Osteocyte (in vitro differentiated cells): ENCODE measurements around the gene EXOC6. TPM values are rescaled to one million over a fixed set of nuclear protein-coding genes. Genes with fewer than 3 reads are reported as not detected.

Source experiments
- DNase-seq: peaks from one replicate; pipeline ENCODE4 v3.0.0; 2021; ENCODE audit warnings: mixed read lengths; ENCODE audit not compliant: unreplicated experiment; ENCODE audit errors: extremely low spot score
- H3K27ac Mint-ChIP-seq: one replicate; pipeline ENCODE4 v1.8.0; 2021; ENCODE audit warnings: mild to moderate bottlenecking, mixed read lengths; ENCODE audit not compliant: unreplicated experiment
- H3K27me3 Mint-ChIP-seq: one replicate; pipeline ENCODE4 v1.8.0; 2021; ENCODE audit warnings: mixed read lengths; ENCODE audit not compliant: unreplicated experiment
- H3K36me3 Mint-ChIP-seq: one replicate; pipeline ENCODE4 v1.8.0; 2021; ENCODE audit warnings: mixed read lengths; ENCODE audit not compliant: unreplicated experiment
- H3K4me1 Mint-ChIP-seq: one replicate; pipeline ENCODE4 v1.8.0; 2021; ENCODE audit warnings: mixed read lengths; ENCODE audit not compliant: unreplicated experiment
- H3K4me3 Mint-ChIP-seq: one replicate; pipeline ENCODE4 v1.8.0; 2021; ENCODE audit warnings: mild to moderate bottlenecking, moderate library complexity, mixed read lengths; ENCODE audit not compliant: unreplicated experiment
- H3K9me3 Mint-ChIP-seq: one replicate; pipeline ENCODE4 v1.8.0; 2021; ENCODE audit warnings: mixed read lengths; ENCODE audit not compliant: unreplicated experiment
- CTCF ChIP-seq: fragments of 200-600 bp; sonication (generic); IDR thresholded peaks from 2 replicates; pipeline ENCODE4 v1.5.0; 2021; ENCODE audit warnings: antibody characterized with exemption, mild to moderate bottlenecking, moderate library complexity
- total RNA-seq: library from RNA; stranded (reverse); gene quantifications from 2 replicates; pipeline ENCODE4 v1.2.1, GENCODE V29; 2021

EXOC6 gene
- total RNA-seq, 1 donor from 2014 or later: 8.5 TPM

- no peak for DNase-seq
- no peaks in the 10 kb centered on the region for H3K27me3 Mint-ChIP-seq
- H3K9me3 Mint-ChIP-seq: no peaks in the 10 kb centered on the region
- H3K27ac Mint-ChIP-seq: no peak overlapping the region
- no peaks in the 10 kb centered on the region for H3K36me3 Mint-ChIP-seq
- no peak for TF ChIP-seq CTCF
- H3K4me3 Mint-ChIP-seq: no peak overlapping the region
- H3K4me1 Mint-ChIP-seq: peaks cover 18% of the 10 kb centered on the region
Measured at GRCh38 chr10:92844746-92845145, 3.6 kb upstream of the EXOC6 start.

- Mint-ChIP-seq H3K27ac (no peak overlapping the region), H3K4me3 (no peak overlapping the region), H3K9me3 (no peaks in the 10 kb centered on the region), H3K27me3 (no peaks in the 10 kb centered on the region), H3K36me3 (peaks cover under 1% of the 10 kb centered on the region), H3K4me1 (peaks cover 18% of the 10 kb centered on the region)
- TF ChIP-seq CTCF: no peak
- DNase-seq: no peak
Measured at GRCh38 chr10:92845921-92846320, 2.4 kb upstream of the EXOC6 start.

- Mint-ChIP-seq H3K9me3 (no peaks in the 10 kb centered on the region), H3K36me3 (peaks cover 2% of the 10 kb centered on the region), H3K4me3 (no peak overlapping the region), H3K27me3 (no peaks in the 10 kb centered on the region), H3K27ac (no peak overlapping the region), H3K4me1 (peaks cover 18% of the 10 kb centered on the region)
- no peak for DNase-seq
- TF ChIP-seq CTCF: no peak
Measured at GRCh38 chr10:92846344-92846743, 2.0 kb upstream of the EXOC6 start.

GRCh38 chr10:92846854-92847201 lies 1.5 kb upstream of the EXOC6 start:
- peaks cover 18% of the 10 kb centered on the region for H3K4me1 Mint-ChIP-seq

GRCh38 chr10:92847202-92847864 lies 987 bp upstream of the EXOC6 start:
- DNase-seq: no peak
- no peak overlapping the region for H3K27ac Mint-ChIP-seq
- no peaks in the 10 kb centered on the region for H3K9me3 Mint-ChIP-seq
- no peaks in the 10 kb centered on the region for H3K27me3 Mint-ChIP-seq
- peaks cover 18% of the 10 kb centered on the region for H3K4me1 Mint-ChIP-seq
- H3K36me3 Mint-ChIP-seq: peaks cover 2% of the 10 kb centered on the region
- no peak for TF ChIP-seq CTCF
- peak overlapping the region; percentile 84 for H3K4me3 Mint-ChIP-seq

More at GRCh38 chr10:92846854-92847201, 1.5 kb upstream of the EXOC6 start:
- Mint-ChIP-seq H3K36me3 (peaks cover 2% of the 10 kb centered on the region), H3K9me3 (no peaks in the 10 kb centered on the region), H3K27me3 (no peaks in the 10 kb centered on the region), H3K4me3 (no peak overlapping the region), H3K27ac (no peak overlapping the region)
- DNase-seq: no peak
- TF ChIP-seq CTCF: no peak
